HFF-Myc (cell line): ENCODE results near the gene NCKAP1.
"Not testable (repeated sequence)": the region's sequence is repeated elsewhere in the genome, so short reads cannot be mapped to it uniquely, and the experiment has no call there.

ENCODE experiments used
- DNase-seq: peaks from one replicate; pipeline ENCODE4 v3.0.0-alpha.2; 2011; ENCODE audit warnings: low read depth; ENCODE audit errors: extremely low read depth
- H3K4me3 ChIP-seq: replicated peaks from 2 replicates; pipeline ENCODE4 v1.5.1; 2011; ENCODE audit warnings: low read depth, mild to moderate bottlenecking, control low read depth, low read length
- CTCF ChIP-seq: IDR thresholded peaks from 2 replicates; pipeline ENCODE4 v1.5.1; 2012; ENCODE audit warnings: mild to moderate bottlenecking, low read depth, low read length, control low read depth; ENCODE audit errors: missing control alignments

NCKAP1 gene

GRCh38 chr2:183021613-183022012 is 16.6 kb downstream of the NCKAP1 start:
- TF ChIP-seq CTCF, result no peak
- H3K4me3 ChIP-seq, result no peak overlapping the region
- DNase-seq, result no peak

GRCh38 chr2:183019718-183020442 is 18.4 kb downstream of the NCKAP1 start:
- H3K4me3 ChIP-seq, result no peak overlapping the region
- TF ChIP-seq CTCF, result no peak
- no peak for DNase-seq

DNA sequence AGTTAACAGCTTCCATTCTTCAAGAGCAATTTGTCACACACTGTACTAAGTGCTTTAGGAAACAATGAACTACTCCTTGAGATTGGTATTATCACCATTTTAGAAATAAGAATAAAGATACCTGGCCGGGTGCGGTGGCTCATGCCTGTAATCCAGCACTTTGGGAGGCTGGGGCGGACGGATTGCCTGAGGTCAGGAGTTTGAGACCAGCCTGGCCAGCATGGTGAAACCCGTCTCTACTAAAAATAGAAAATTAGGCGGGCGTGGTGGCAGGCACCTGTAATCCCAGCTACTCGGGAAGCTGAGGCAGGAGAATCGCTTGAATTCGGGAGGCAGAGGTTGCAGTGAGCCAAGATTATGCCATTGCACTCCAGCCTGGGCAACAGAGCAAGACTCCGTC is 20.4 kb downstream of the NCKAP1 start:
- DNase-seq, H3K4me3 ChIP-seq: not testable (repeated sequence)

DNA sequence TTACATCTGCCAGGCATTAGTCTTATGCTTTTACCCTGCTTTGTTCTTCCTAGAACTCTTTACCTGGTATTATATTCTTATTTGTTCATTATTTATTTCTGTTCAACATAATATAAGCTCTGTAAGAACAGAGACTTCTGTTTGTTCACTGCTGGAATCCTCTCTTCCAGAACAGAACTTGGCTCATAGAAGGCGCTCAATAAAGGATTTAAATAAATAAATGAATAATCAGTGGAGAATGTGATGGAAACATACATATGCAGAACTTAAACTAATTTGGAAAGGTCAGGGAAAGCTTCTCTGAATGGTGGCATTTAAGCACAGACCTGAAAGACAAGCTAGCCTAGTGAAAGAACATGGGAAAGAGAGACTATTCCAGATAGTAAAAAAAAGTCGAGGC is 24.3 kb downstream of the NCKAP1 start:
- DNase-seq, result no peak
- no peak overlapping the region for H3K4me3 ChIP-seq
- TF ChIP-seq CTCF, result no peak

DNA sequence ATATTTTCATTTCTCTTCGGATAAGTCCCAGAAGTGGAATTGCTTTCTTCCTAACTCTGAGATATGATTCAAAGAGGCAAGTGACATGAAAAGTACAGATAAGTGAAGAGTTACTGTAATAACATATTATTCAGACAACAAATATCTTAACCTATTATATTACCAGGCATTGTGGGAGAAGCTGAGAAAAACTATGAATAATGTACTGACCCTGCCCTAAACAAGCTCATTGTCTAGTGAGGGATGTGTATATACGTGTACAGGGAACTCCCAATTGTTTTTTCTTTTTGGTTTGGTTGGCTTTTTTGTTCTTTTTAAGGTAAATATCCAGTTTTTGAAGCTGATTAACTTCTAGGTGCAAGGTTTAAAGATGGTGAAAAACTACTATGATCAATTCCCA is 26.5 kb downstream of the NCKAP1 start:
- TF ChIP-seq CTCF, result no peak
- no peak for DNase-seq

DNA sequence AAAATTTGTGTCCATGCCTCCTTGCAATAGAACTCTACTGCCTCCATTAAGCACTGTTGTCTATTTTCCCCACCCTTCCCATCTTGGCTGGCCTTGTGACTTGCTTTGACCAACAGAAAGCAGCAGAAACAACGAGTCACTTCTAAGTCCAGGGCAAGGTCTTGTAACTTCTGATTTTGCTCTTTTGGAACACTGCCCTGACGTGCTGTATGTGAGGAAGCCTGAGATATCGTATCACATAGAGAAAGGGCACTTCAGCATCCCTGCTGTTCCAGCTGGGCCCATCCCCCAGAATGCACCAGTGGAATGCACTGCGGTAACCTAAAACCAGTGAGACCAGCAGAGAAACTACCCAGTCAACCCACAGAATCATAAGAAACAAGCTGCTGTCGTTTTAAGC is 28.1 kb downstream of the NCKAP1 start:
- peak; percentile 47 for DNase-seq
- H3K4me3 ChIP-seq, result no peak overlapping the region
- TF ChIP-seq CTCF, result no peak

More for the DNA sequence above, 26.5 kb downstream of the NCKAP1 start:
- H3K4me3 ChIP-seq, result no peak overlapping the region

- TF ChIP-seq CTCF, result no peak
- no peak for DNase-seq
- no peak overlapping the region for H3K4me3 ChIP-seq
These were observed 28.9 kb downstream of the NCKAP1 start for GRCh38 chr2:183009249-183009899.
